ENCODE results near the gene MPG. TPM values are rescaled to one million over a fixed set of nuclear protein-coding genes. Genes with fewer than 3 reads are reported as not detected.

The MPG gene
- polyA plus RNA-seq, 1 donor from 2014 or later, result 70.9 TPM

DNA sequence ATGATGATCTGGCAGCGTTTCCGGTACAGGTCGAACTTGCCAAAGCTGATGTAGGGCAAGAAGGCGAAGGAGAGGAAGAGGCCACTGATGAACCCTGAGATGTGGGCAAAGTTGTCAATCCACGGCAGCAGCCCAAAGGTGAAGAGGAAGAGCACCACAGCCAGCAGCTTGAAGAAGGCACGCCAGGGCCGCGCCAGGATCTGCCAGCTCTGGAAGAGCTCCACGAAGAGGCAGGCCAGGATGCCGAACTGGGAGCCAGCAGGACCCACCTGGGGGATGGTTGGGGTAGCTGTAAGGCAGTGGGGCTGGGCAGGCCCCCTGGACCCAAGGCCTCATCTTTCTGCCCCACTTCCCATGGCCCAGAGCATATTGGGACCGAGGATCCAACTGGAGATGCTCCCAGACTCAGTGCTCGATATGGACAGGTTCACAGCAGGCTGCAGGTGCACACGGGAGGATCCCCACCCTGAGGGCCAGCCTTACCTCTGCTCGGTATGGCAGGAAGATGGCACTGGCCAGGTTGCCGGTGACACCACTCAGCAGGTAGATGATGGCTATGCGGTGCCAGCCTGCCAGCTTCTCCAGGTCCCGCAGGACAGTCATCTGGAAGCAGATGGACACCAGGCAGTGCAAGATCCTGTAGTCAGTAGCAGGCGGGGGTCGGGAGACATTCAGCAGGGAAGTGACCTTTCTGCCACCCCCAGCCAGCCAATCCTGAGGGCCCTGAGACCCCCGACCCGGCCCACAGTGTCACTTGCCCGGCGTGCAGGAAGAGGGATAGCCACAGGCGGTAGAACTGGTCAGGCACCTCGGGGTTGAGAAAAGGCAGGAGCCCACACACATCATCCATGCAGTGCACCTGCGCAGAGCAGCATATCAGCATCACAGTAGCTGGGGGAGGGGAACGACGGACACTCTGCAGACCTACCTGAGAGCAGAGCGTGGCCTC lies 19.3 kb upstream of the MPG start:
- Histone ChIP-seq H3K9me2 (ENCODE audit: insufficient read depth, low read length) (no peaks in the 10 kb centered on the region), H3K27me3 (ENCODE audit: insufficient read depth, low read depth, low read length) (no peaks in the 10 kb centered on the region), H3K9ac (ENCODE audit: low read length) (no peak overlapping the region), H3K27ac (ENCODE audit: low read length) (no peak overlapping the region), H3K79me2 (replicated peaks; ENCODE audit: insufficient read depth, low read length) (peaks cover 10% of the 10 kb centered on the region), H3K4me2 (ENCODE audit: low read length) (no peak overlapping the region), H3K9me3 (ENCODE audit: low read length) (no peaks in the 10 kb centered on the region), H3K4me3 (ENCODE audit: low read length) (no peak overlapping the region), H4K20me1 (ENCODE audit: insufficient read depth) (no peaks in the 10 kb centered on the region), H3K36me3 (ENCODE audit: insufficient read depth, low read length) (no peaks in the 10 kb centered on the region), H3F3A (ENCODE audit: insufficient read depth, low read length, poor library complexity, severe bottlenecking) (no peaks in the 10 kb centered on the region), H2AFZ (ENCODE audit: low read depth, low read length) (no peak overlapping the region)
- TF ChIP-seq, protein P1, sequence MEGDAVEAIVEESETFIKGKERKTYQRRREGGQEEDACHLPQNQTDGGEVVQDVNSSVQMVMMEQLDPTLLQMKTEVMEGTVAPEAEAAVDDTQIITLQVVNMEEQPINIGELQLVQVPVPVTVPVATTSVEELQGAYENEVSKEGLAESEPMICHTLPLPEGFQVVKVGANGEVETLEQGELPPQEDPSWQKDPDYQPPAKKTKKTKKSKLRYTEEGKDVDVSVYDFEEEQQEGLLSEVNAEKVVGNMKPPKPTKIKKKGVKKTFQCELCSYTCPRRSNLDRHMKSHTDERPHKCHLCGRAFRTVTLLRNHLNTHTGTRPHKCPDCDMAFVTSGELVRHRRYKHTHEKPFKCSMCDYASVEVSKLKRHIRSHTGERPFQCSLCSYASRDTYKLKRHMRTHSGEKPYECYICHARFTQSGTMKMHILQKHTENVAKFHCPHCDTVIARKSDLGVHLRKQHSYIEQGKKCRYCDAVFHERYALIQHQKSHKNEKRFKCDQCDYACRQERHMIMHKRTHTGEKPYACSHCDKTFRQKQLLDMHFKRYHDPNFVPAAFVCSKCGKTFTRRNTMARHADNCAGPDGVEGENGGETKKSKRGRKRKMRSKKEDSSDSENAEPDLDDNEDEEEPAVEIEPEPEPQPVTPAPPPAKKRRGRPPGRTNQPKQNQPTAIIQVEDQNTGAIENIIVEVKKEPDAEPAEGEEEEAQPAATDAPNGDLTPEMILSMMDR (IDR thresholded peaks at IDR 0.05; ENCODE audit: poor library complexity, severe bottlenecking), result no peak

DNA sequence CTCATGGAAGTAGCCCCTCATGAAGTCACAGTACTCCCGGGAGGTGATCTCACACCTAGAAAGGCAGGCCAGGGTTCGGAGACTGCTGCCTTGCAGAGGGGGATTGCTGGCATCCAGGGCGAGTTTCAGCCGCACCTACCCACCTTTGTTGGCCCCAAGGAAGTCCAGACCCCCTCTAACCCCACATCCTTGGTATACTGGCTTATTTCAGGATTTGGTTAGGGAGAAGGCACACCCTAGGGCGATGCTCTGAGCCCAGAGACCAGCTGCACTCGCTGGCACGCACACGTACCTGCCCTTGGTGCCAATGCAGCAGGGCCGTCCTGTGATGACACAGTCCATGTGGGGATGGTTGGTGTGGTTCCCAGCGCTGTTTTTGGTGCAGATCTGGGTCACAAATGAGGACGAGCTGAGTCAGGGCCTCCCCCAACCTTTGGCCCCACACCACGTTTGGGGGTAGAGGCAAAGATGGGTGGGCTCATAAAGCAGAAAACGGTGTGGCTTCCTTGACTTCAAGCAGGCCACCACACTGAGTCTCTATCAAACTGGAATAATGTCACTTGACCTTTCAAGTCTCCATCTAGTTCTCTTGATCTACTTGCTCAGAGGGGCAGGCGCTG lies 18.5 kb upstream of the MPG start:
- H3K27ac ChIP-seq (ENCODE audit: low read length), result no peak overlapping the region
- H3K36me3 ChIP-seq (ENCODE audit: insufficient read depth, low read length), result no peaks in the 10 kb centered on the region
- no peak for TF ChIP-seq POLR2AphosphoS5 (IDR thresholded peaks at IDR 0.05)
- no peak for TF ChIP-seq TAF1 (IDR thresholded peaks at IDR 0.05; ENCODE audit: low read depth)
- TF ChIP-seq RAD21 (conservative IDR thresholded peaks at IDR 0.05), result no peak
- no peak for TF ChIP-seq EZH2 (IDR thresholded peaks at IDR 0.05; ENCODE audit: borderline replicate concordance, insufficient read depth, low read length, poor library complexity, severe bottlenecking)
- TF ChIP-seq, protein P2, sequence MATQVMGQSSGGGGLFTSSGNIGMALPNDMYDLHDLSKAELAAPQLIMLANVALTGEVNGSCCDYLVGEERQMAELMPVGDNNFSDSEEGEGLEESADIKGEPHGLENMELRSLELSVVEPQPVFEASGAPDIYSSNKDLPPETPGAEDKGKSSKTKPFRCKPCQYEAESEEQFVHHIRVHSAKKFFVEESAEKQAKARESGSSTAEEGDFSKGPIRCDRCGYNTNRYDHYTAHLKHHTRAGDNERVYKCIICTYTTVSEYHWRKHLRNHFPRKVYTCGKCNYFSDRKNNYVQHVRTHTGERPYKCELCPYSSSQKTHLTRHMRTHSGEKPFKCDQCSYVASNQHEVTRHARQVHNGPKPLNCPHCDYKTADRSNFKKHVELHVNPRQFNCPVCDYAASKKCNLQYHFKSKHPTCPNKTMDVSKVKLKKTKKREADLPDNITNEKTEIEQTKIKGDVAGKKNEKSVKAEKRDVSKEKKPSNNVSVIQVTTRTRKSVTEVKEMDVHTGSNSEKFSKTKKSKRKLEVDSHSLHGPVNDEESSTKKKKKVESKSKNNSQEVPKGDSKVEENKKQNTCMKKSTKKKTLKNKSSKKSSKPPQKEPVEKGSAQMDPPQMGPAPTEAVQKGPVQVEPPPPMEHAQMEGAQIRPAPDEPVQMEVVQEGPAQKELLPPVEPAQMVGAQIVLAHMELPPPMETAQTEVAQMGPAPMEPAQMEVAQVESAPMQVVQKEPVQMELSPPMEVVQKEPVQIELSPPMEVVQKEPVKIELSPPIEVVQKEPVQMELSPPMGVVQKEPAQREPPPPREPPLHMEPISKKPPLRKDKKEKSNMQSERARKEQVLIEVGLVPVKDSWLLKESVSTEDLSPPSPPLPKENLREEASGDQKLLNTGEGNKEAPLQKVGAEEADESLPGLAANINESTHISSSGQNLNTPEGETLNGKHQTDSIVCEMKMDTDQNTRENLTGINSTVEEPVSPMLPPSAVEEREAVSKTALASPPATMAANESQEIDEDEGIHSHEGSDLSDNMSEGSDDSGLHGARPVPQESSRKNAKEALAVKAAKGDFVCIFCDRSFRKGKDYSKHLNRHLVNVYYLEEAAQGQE (IDR thresholded peaks at IDR 0.05; ENCODE audit: borderline replicate concordance), result no peak
- TF ChIP-seq EP300 (conservative IDR thresholded peaks at IDR 0.05; ENCODE audit: poor library complexity, severe bottlenecking), result no peak
- no peak for TF ChIP-seq SMC3 (conservative IDR thresholded peaks at IDR 0.05; ENCODE audit: poor library complexity)
- no peak for TF ChIP-seq MXI1 (conservative IDR thresholded peaks at IDR 0.05; ENCODE audit: poor library complexity, severe bottlenecking)
- TF ChIP-seq, protein P1 (IDR thresholded peaks at IDR 0.05; ENCODE audit: poor library complexity, severe bottlenecking), result no peak
- no peak overlapping the region for H3K4me3 ChIP-seq (ENCODE audit: low read length)
- H3F3A ChIP-seq (ENCODE audit: insufficient read depth, low read length, poor library complexity, severe bottlenecking), result no peaks in the 10 kb centered on the region
- H3K9ac ChIP-seq (ENCODE audit: low read length), result no peak overlapping the region
- H3K9me3 ChIP-seq (ENCODE audit: low read length), result no peaks in the 10 kb centered on the region
- peaks cover 3% of the 10 kb centered on the region for H3K79me2 ChIP-seq (replicated peaks; ENCODE audit: insufficient read depth, low read length)
- H4K20me1 ChIP-seq (ENCODE audit: insufficient read depth), result no peaks in the 10 kb centered on the region
- H3K9me2 ChIP-seq (ENCODE audit: insufficient read depth, low read length), result no peaks in the 10 kb centered on the region
- no peak overlapping the region for H3K4me2 ChIP-seq (ENCODE audit: low read length)
- no peaks in the 10 kb centered on the region for H3K27me3 ChIP-seq (ENCODE audit: insufficient read depth, low read depth, low read length)
- no peak overlapping the region for H2AFZ ChIP-seq (ENCODE audit: low read depth, low read length)

All from neural cell (in vitro differentiated cells).